T47D (cell line): ENCODE results near the gene HBEGF.
"Not testable (repeated sequence)": the region's sequence is repeated elsewhere in the genome, so short reads cannot be mapped to it uniquely, and the experiment has no call there.

ENCODE experiments used
- DNase-seq, 2 experiments: peaks; one replicate each; pipeline versions ENCODE4 v3.0.0 to v3.0.0-alpha.2; 2011 to 2012; ENCODE audit warnings: low read depth in 1 of 2, low spot score in 1 of 2
- JUND ChIP-seq: IDR thresholded peaks from 2 replicates; pipeline ENCODE4 v1.6.1; 2012; ENCODE audit warnings: low read depth
- in situ Hi-C: cut with HindIII; loops from 2 replicates; pipeline ENCODE4 v1.10.0; 2016; ENCODE audit warnings: low sequenced_read_pairs, low pct_unique_long_range_greater_than_20kb

The HBEGF gene

DNA sequence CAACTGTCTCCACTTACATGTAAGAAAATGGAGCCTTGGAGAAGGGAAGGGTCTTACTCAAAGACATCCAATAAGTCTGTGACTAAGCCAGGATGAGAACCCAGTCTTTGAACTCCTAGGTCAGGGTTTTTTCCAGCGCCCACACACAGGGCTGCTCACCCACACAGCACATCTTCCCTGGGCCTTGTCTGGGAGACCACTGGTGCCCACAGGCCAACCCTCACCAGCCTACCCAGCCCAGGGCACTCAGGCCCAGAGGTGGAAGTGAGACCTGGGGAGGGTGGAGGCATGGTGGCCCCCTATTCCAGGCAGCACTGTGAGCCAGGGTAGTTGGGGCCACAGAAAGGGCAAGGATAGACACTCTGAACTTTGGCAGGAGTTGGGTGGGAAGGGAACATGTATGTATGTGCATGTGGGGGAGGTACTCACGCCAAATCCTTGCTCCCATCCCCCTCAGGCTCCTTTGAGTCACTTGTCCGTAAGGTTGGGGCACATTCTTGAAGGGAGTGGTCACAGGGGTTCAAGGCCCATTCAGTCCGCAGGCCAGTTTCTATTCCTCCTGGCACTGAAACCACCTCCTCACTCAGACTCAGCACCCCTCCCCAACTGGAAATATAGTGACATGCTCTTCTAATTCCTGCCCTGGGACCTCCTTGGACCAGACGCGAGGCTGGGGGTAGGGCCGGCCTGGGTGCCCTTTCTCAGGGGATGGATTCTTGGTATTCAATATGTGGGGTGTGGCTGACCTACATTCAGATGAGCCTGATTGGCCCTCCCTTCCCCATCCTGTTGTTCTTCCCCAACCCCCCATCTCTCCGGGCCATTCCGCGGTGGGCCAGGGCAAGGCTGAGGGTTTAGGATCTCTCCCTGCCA is 10.7 kb upstream of the HBEGF start:
- in situ Hi-C loops: no loop called here
- TF ChIP-seq JUND: no peak

DNA sequence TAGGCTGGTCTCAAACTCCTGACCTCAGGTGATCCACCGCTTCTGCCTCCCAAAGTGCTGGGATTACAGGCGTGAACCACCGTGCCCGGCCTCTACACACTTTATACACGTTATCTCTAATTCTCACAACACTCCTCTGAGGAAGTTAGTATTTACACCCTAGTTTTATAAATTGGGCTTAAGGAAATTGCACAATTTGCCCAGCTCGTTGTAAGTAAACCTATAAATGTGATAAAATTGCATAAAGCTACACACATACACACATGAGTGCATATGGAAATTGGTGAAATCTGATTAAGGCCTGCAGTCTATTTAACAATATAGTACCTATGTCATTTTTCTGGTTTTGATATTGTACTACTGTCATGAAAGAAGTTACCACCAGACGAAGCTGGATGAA is 9.1 kb upstream of the HBEGF start:
- TF ChIP-seq JUND: no peak
- DNase-seq: no peak
- in situ Hi-C loops: no loop called here

More for the DNA sequence above, 10.7 kb upstream of the HBEGF start:
- no peak for DNase-seq

DNA sequence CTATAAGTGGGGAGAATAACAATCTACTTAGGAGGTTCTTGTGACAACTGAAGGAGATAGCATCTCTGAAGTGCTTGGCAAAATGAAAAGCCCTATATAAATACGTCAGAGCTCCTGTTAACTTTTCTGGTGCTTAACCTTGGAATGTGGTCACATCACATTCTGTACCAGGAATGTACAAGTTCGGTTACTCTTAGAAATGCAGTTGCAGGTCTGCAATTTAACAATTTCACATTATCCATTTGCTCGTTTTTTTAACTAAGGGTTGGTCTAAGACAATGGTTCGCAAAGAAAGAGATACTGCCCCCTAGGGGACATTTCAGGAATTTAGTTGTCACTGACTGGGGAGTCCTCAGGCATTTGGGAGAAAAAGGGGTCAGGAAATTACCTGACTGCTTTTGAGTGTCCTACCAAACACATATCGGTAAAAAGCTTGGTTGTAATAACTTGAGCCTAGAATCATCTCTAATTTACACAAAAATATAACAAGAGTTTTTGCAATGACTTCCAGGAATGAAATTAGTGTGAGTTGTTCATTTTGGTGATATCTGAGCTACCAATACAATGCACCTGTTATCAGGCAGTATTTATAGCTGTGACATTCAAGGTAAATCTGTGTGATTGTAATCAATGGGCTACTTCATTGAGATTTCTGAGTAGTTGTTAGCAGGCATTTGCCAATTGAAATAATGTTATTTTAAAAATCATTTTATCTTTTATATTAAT is 5.4 kb upstream of the HBEGF start:
- in situ Hi-C loops: no loop called here
- TF ChIP-seq JUND: no peak
- DNase-seq: peak; percentile 38 to 85

DNA sequence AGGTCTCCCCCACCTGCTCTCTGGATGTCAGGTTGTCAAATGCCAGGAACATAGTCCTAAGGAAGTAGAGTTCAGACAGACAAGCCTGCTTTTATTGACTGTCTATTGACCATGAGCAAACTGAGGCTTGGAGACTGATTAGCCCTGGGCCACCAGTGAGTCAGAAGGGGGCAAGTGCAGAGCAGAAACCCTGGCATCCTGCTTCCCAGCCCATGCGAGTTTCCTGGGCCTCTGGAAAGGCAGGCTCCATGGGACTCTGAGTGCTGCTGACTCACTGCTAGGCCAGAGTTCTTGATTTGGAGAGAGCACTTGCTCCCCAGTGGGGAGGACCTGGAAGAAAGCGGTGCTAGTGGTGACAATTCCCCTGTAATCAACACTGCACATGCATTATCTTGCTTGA is 2.8 kb upstream of the HBEGF start:
- no peak for DNase-seq
- TF ChIP-seq JUND: no peak
- in situ Hi-C loops: no loop called here

DNA sequence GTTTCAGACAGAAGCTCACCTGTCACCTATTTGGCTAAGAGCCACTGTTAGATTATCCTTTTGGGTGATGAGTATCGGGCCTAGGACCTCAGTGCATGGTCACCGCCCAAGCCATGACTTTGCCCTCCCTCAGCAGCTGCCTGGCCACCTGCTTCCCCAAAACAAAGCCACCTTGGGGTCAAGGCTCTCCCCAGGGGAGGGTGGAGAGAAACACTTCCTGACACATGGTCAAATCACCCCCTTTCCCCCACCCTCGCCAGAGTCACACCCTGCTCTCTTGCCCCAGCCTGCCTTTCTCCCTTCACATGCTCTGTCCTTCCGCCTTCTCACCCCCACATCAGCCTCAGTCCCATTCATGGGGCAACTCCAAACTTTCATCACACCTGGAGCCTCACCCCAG is 1.7 kb upstream of the HBEGF start:
- in situ Hi-C loops: no loop called here
- DNase-seq: no peak
- TF ChIP-seq JUND: no peak

DNA sequence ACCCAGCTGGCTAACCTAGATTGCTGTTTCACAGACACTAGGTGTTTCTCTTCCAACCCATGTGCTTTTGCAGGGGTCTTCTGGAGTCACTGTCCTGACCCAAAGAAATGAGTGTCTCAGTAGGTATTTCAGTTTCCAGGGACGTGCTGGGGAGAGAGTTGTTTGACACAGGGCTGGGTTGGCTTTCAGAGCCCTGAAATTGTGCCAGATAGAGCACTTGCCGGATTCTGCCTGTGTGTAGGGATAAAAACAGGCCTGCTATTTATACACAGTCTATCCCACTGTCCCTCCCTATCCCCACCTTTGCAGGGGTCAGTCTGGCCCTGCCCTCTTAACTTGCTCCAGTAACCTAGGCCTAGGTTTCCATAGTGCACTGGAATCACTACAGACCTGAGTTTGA is 957 bp upstream of the HBEGF start:
- in situ Hi-C loops: no loop called here
- DNase-seq: no peak
- TF ChIP-seq JUND: no peak

DNA sequence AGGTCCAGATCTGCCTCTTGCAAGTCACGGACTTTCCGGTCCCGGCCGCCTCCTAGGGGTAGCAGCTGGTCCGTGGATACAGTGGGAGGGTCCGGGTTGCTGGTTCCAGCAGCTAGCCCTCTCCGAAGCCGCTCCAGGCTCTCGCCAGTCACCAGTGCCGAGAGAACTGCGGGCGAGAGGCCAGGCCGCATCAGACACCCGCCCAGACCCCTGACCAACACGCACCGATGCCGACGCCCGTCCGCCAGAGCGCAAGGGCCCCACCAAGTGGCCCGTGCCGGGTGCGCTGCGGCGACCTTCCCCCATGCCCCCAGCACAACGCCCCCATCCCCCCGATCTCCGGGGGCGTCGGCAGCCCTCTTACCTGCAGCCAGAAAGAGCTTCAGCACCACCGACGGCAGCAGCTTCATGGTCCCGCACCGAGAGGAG is 470 bp downstream of the HBEGF start:
- DNase-seq: no peak
- no peak for TF ChIP-seq JUND
- in situ Hi-C loops: no loop called here

DNA sequence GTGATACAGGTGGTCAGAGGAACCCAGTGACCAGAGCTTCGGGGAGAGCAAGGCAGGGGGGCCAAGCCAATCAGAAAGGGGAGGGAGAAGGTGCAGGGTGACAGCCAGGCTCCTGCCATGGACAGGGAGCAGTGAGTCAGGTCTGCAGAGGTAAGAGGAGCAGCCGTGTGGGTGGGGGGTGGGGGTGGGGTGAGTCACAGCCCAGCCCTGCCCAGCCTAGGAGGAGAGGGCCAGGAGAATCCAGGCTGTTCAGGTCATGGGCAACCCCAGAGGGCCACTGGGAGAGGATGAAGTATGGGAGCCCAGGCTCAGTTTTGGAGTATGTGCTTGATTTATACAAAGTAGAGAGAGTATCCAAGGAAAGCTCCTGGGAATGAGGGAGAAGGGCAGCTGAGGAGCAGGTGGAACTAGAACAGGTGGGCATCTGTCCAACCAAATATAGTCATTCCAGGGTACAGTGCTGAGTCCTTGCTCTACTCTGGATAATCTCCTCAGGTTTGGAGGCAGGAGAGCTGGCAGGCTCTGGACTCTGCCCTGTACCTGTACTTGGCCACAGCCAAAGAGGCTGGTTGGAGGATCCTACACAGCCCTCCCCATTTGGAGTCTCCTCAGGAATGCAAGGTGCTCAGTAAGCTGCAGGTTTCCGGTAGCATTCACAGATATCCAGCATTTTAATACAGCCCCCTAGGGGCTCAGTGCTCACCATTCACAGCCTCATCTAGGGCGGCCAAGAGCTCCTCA is 1.6 kb downstream of the HBEGF start:
- no peak for DNase-seq
- no peak for TF ChIP-seq JUND
- in situ Hi-C loops: no loop called here

DNA sequence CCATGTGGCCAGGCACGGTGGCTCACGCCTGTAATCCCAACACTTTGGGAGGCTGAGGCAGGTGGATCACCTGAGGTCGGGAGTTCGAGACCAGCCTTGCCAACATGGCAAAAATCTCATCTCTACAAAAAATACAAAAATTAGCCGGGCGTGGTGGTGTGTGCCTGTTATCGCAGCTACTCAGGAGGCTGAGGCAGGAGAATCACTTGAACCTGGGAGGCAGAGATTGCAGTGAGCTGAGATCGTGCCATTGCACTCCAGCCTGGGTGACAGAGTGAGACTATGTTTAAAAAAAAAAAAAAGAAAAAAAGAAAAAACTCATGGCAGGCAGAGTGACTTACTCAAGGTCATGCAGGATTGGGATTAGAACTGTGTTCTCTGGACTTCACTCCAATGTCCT is 2.6 kb downstream of the HBEGF start:
- in situ Hi-C loops, DNase-seq: not testable (repeated sequence)

DNA sequence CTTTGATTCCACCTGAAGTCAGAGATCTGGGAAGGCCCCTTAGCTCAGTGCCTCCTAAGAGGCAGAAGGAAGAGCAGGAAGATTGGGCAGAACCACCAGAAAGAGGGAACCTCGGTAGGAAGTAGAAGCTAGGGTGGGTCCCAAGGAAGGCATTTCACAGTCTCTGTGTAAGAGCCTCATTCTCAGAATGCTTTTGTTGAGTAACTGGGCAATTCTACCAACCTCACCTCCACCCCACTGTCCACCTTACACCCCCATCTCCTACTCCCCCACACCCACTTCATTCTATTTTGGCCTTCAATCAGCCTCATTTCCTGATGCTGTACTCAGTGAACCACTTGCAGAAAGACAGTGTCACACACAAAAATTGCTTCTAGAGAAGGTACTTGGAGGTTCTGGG is 3.5 kb downstream of the HBEGF start:
- DNase-seq: no peak
- TF ChIP-seq JUND: no peak
- in situ Hi-C loops: no loop called here

DNA sequence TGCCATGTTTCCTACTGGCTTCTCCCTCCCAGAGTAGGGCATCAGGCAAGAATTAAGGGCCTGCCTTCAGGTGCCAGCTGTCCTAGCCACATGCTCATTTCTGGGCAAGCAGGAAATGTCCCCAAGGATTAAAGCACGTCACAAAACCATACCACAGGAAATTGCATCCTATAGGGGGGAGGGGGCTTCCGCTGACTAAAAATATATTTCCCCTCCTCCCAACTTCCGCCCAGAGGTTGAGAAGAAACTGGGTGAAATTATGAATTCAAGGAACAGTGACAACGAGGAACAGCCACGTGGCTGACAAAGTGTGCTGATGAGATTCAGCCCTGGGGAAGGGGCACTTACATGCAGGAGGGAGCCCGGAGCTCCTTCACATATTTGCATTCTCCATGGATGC is 4.1 kb downstream of the HBEGF start:
- in situ Hi-C loops: no loop called here
- TF ChIP-seq JUND: no peak
- DNase-seq: no peak

DNA sequence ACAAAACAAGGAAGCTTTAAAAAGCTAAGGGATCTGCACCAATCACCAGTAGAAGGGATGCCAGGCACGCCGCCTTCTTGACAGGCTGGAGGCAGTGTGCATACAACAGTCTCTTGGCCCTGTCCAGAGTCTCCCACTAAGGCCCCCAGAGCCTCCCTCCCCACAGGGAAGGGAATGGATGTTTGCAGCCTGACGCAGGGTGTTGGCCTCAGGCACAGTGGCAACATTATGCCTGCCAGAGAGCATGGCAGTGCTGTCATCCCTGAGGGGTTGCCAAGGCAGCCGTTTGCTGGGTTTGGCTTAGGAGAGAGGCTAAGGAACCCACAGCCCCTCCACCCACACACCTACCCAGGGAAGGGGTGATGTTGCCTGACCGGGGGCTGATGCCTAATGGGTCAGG is 4.8 kb downstream of the HBEGF start:
- in situ Hi-C loops: no loop called here
- no peak for DNase-seq
- no peak for TF ChIP-seq JUND
